Fibroblast of lung (primary cell): Measurements from ENCODE around the gene ZEB2. TPM values are rescaled to one million over a fixed set of nuclear protein-coding genes. Genes with fewer than 3 reads are reported as not detected.
A peak's percentile ranks its signal among the peaks of the same experiment; 100 is the strongest.

Experiments used
- DNase-seq, 2 donors: peaks; one replicate each; pipeline versions ENCODE4 v3.0.0 to v3.0.0-alpha.2; 2010; ENCODE audit warnings: low read depth in 2 of 2
- H2AFZ ChIP-seq: 2 replicates; pipeline ENCODE4 v1.5.1; 2012; ENCODE audit warnings: low read length, control low read depth, inconsistent platforms
- H3K27ac ChIP-seq: 2 replicates; pipeline ENCODE4 v1.5.1; 2011; ENCODE audit warnings: low read length, control low read depth; ENCODE audit not compliant: insufficient read depth
- H3K27me3 ChIP-seq: 2 replicates; pipeline ENCODE4 v1.5.1; 2011; ENCODE audit warnings: mild to moderate bottlenecking, low read length; ENCODE audit not compliant: control insufficient read depth, insufficient read depth
- H3K36me3 ChIP-seq: 2 replicates; pipeline ENCODE4 v1.5.1; 2011; ENCODE audit warnings: low read length; ENCODE audit not compliant: control insufficient read depth, insufficient read depth
- H3K4me1 ChIP-seq: 2 replicates; pipeline ENCODE4 v1.5.1; 2011; ENCODE audit warnings: low read length; ENCODE audit not compliant: control insufficient read depth, insufficient read depth; ENCODE audit errors: extremely low read depth
- H3K4me2 ChIP-seq: 2 replicates; pipeline ENCODE4 v1.5.1; 2011; ENCODE audit warnings: low read length, control low read depth; ENCODE audit not compliant: insufficient read depth; ENCODE audit errors: extremely low read depth
- H3K4me3 ChIP-seq, 4 experiments: fragments of 200-600 bp in 1 of 4; sonication (generic) in 1 of 4; replicated peaks in 1 of 4; 2 replicates each; pipeline ENCODE4 v1.5.1; 2011 to 2016; ENCODE audit warnings: low read length in 4 of 4, low read depth in 3 of 4, mild to moderate bottlenecking in 3 of 4, control low read depth in 2 of 4, inconsistent platforms in 1 of 4, mixed read lengths in 1 of 4; ENCODE audit not compliant: insufficient read depth in 1 of 4; ENCODE audit errors: control extremely low read depth in 1 of 4
- H3K79me2 ChIP-seq: 2 replicates; pipeline ENCODE4 v1.5.1; 2012; ENCODE audit warnings: mild to moderate bottlenecking, low read length, inconsistent platforms; ENCODE audit not compliant: control insufficient read depth, insufficient read depth
- H3K9ac ChIP-seq: 2 replicates; pipeline ENCODE4 v1.5.1; 2011; ENCODE audit warnings: mild to moderate bottlenecking, low read length, control low read depth; ENCODE audit not compliant: insufficient read depth
- H3K9me3 ChIP-seq: 2 replicates; pipeline ENCODE4 v1.5.1; 2012; ENCODE audit warnings: low read depth, low read length; ENCODE audit not compliant: control insufficient read depth, insufficient read depth
- H4K20me1 ChIP-seq: 2 replicates; pipeline ENCODE4 v1.5.1; 2011; ENCODE audit warnings: low read length; ENCODE audit not compliant: control insufficient read depth, insufficient read depth; ENCODE audit errors: extremely low read depth
- EZH2 ChIP-seq: IDR thresholded peaks from 2 replicates; pipeline ENCODE4 v1.5.1; 2012; ENCODE audit warnings: low read length, control low read depth, mild to moderate bottlenecking; ENCODE audit errors: missing control alignments
- polyA plus RNA-seq, 2 donors: library from polyadenylated mRNA; depleted of rRNA in 1 of 2; stranded (reverse) in 1 of 2; unstranded in 1 of 2; fragments of >200 nt; gene quantifications; 2 replicates each; pipeline ENCODE4 v1.2.1, GENCODE V29; 2011 to 2012; ENCODE audit warnings: missing spikeins in 1 of 2
- total RNA-seq: library from RNA; depleted of rRNA; stranded (reverse); fragments of >200 nt; gene quantifications from 2 replicates; pipeline ENCODE4 v1.2.1, GENCODE V29; 2014
- TF ChIP-seq, protein P1 (sequence below), 2 donors: IDR thresholded peaks in 1 of 2; conservative IDR thresholded peaks in 1 of 2; 1 replicate in 1 of 2; 2 replicates in 1 of 2; pipeline ENCODE4 v1.5.1; 2011 to 2012; ENCODE audit warnings: low read length in 2 of 2, control low read depth in 1 of 2, inconsistent platforms in 1 of 2, low read depth in 1 of 2, mild to moderate bottlenecking in 1 of 2

ZEB2 gene
- total and polyA plus RNA-seq, 2 donors (not counting 1 experiment from before 2014, with no cell fraction given), result 91.0 to 130 TPM

DNA sequence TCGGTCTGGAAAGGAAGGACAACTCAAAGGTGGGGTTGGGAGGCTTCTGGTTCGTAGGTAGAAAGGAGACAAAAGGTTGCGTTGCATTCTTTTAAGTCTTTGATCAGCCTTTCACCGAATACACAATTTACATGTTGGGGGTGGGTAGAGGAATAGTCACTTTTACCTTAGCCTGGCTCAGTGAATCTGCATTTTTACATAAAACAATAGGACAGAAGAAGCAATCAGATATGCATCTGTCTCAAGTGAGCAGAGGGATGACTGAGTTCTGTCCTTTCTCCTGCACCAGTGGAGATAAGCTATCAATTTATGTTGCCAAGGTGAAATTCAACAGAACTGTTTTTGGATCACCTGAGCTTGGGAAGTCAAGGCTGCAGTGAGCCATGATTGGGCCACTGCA is 173.7 kb downstream of the ZEB2 start:
- no peaks in the 10 kb centered on the region for H3K4me1 ChIP-seq
- H3K27me3 ChIP-seq, result no peaks in the 10 kb centered on the region
- no peak overlapping the region for H3K4me2 ChIP-seq
- no peak for DNase-seq
- H4K20me1 ChIP-seq, result no peaks in the 10 kb centered on the region
- no peaks in the 10 kb centered on the region for H3K9me3 ChIP-seq
- TF ChIP-seq, protein P1, sequence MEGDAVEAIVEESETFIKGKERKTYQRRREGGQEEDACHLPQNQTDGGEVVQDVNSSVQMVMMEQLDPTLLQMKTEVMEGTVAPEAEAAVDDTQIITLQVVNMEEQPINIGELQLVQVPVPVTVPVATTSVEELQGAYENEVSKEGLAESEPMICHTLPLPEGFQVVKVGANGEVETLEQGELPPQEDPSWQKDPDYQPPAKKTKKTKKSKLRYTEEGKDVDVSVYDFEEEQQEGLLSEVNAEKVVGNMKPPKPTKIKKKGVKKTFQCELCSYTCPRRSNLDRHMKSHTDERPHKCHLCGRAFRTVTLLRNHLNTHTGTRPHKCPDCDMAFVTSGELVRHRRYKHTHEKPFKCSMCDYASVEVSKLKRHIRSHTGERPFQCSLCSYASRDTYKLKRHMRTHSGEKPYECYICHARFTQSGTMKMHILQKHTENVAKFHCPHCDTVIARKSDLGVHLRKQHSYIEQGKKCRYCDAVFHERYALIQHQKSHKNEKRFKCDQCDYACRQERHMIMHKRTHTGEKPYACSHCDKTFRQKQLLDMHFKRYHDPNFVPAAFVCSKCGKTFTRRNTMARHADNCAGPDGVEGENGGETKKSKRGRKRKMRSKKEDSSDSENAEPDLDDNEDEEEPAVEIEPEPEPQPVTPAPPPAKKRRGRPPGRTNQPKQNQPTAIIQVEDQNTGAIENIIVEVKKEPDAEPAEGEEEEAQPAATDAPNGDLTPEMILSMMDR (conservative IDR thresholded peaks at IDR 0.05 in 1 of 2, IDR thresholded peaks at IDR 0.05 in 1 of 2; ENCODE audit: low read depth in 1 of 2, low read length in 2 of 2), result no peak
- TF ChIP-seq EZH2, result no peak
- H3K4me3 ChIP-seq, result no peak overlapping the region
- H3K79me2 ChIP-seq, result no peaks in the 10 kb centered on the region
- H3K9ac ChIP-seq, result no peak overlapping the region
- H3K36me3 ChIP-seq, result no peaks in the 10 kb centered on the region
- H2AFZ ChIP-seq, result no peak overlapping the region
- H3K27ac ChIP-seq, result no peak overlapping the region

GRCh38 chr2:144343145-144343544 is 176.8 kb downstream of the ZEB2 start:
- Histone ChIP-seq H3K4me2 (no peak overlapping the region), H3K9ac (no peak overlapping the region), H3K36me3 (no peaks in the 10 kb centered on the region), H3K27ac (no peak overlapping the region), H3K27me3 (no peaks in the 10 kb centered on the region), H4K20me1 (no peaks in the 10 kb centered on the region), H2AFZ (no peak overlapping the region), H3K9me3 (no peaks in the 10 kb centered on the region), H3K4me3 (no peak overlapping the region), H3K4me1 (no peaks in the 10 kb centered on the region), H3K79me2 (no peaks in the 10 kb centered on the region)
- no peak for TF ChIP-seq EZH2
- TF ChIP-seq, protein P1 (conservative IDR thresholded peaks at IDR 0.05 in 1 of 2, IDR thresholded peaks at IDR 0.05 in 1 of 2; ENCODE audit: low read depth in 1 of 2, low read length in 2 of 2), result no peak
- DNase-seq, result peak in 1 of 2 donors; percentile 13

GRCh38 chr2:144341538-144341937 is 178.4 kb downstream of the ZEB2 start:
- TF ChIP-seq EZH2, result no peak
- TF ChIP-seq, protein P1 (conservative IDR thresholded peaks at IDR 0.05 in 1 of 2, IDR thresholded peaks at IDR 0.05 in 1 of 2; ENCODE audit: low read depth in 1 of 2, low read length in 2 of 2), result no peak
- DNase-seq, result no peak
- Histone ChIP-seq H3K79me2 (no peaks in the 10 kb centered on the region), H3K4me1 (no peaks in the 10 kb centered on the region), H3K9me3 (no peaks in the 10 kb centered on the region), H3K9ac (no peak overlapping the region), H3K36me3 (no peaks in the 10 kb centered on the region), H4K20me1 (no peaks in the 10 kb centered on the region), H3K4me2 (no peak overlapping the region), H3K27me3 (no peaks in the 10 kb centered on the region), H3K4me3 (no peak overlapping the region), H3K27ac (no peak overlapping the region), H2AFZ (no peak overlapping the region)
